Fibroblast of skin of scalp (primary cell): Measurements from ENCODE around the gene ABCB10.

Source experiments
- DNase-seq: peaks from one replicate; pipeline ENCODE4 v3.0.0-alpha.2; 2013

The ABCB10 gene

GRCh38 chr1:229466887-229467286 lies 91.6 kb downstream of the ABCB10 start:
- no peak for DNase-seq
